CD4-positive, alpha-beta T cell treated with Interleukin-4 for 4 hours (primary cell): ENCODE data around the gene FNIP2.

Source experiments
- DNase-seq: peaks from one replicate; pipeline ENCODE4 v3.0.0-alpha.2; 2020

Gene FNIP2

DNA sequence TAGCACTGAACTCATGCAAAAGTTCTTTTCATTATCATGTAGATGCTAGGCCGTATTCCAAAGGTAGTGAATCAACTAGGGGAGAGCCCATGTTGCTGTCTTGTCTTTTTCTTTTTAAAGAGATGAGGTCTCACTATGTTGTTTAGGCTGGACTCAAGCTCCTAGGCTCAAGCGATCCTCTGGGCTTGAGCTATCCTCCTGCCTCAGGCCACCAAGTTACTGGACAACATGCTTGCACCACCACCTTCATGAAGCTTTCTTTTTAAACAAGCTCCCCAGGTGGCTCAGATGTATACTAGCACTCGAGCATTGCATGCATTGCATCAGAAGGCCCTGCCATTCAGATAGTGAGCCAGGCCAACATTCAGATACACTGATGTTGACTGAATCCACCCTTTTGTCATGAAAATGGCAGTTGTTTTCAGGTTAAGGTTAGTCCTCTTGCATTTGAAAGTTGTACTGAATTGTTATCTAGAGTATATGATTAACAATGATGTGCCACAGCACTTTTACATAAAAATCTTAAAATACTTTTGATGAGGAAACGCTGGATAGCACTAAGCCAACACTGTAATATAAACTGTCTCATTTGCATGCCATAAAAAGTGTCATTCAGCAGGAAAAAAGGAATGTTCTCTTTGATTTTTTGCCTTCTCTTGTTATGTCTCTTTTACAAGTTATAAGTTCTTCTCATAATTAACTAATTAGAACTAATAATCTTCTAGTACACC, 76.7 kb downstream of the FNIP2 start:
- DNase-seq: no peak

- no peak for DNase-seq
Measured at GRCh38 chr4:158847535-158847934, 78.7 kb downstream of the FNIP2 start.

GRCh38 chr4:158849681-158850080, 80.9 kb downstream of the FNIP2 start:
- DNase-seq: no peak

- DNase-seq: no peak
Measured at GRCh38 chr4:158850371-158850770, 81.5 kb downstream of the FNIP2 start.

GRCh38 chr4:158850800-158851644, 82.2 kb downstream of the FNIP2 start:
- peak; percentile 46 for DNase-seq

GRCh38 chr4:158854236-158854635, 85.4 kb downstream of the FNIP2 start:
- no peak for DNase-seq

- DNase-seq: peak; percentile 38
Measured at GRCh38 chr4:158856852-158857251, 88.0 kb downstream of the FNIP2 start.

DNA sequence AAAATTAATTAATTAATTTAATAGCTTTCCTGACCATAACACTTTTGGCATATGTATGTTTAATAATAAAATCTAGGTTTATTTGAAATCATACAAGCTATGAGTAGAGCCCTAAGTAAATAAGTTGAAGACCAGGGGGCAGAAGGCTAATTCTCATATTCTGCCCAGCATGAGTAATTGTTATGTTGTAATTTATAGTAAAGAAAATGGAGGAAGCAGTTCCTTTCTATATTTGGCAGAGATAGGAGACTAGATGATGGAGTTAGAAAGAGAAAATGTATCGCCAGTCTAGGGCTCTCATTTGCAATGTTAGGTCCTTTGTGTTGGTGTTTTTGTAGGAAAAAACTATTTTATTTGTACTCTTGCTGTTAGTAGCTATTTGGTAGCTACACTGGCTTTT, 89.1 kb downstream of the FNIP2 start:
- DNase-seq: no peak

DNA sequence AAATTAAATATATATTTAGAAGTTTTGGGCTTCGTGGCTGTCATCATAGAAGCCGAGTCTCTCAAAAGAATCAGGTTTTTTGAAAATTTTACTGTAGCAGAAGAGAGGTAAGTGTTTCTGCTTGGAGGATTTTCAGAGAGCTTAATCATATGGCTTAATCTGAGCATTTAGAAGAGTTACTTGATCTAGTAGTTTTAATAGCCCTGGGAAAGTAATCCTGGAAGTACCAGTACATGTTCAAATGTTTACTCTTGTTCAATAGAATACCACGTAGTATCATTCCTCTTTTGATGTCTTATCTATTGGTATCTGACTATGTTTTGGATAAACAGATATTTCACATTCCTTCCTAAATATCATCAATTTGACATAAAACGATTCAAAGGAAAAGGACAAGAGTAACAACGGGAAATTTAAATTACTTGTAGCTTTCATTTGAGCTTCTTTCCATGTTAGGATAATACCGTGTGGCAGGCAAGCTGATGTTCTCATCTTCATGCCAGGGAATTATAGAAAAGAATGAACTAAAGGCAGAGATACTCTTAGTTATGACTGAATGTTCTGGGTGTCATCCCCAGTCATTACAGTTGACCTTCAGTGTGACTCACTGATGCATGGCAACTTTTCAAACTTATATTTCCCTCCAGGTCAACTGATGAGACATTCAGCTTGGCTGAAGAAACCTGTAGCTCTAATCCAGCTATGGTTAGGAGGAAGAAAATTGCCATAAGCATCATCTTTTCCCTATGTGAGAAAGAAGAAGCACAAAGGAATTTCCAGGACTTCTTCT, 89.8 kb downstream of the FNIP2 start:
- no peak for DNase-seq

GRCh38 chr4:158859661-158860060, 90.8 kb downstream of the FNIP2 start:
- DNase-seq: no peak

DNA sequence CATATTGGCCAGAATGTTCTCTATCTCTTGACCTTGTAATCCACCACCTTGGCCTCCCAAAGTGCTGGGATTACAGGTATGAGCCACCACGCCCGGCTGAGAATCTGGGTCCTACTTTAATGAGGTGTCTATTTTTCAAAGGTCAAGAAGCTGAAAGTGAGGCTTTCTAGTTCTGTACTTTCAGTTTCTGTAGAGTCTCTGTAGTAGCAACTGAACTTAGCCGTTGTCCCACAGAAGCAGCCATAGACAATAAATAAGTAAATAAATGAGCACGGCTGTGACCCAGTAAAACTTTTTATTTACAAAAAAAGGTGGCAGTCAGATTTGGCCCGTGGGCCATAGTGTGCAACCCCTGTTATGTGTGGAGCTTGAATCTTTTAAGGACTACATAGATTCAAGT, 92.0 kb downstream of the FNIP2 start:
- DNase-seq: no peak

DNA sequence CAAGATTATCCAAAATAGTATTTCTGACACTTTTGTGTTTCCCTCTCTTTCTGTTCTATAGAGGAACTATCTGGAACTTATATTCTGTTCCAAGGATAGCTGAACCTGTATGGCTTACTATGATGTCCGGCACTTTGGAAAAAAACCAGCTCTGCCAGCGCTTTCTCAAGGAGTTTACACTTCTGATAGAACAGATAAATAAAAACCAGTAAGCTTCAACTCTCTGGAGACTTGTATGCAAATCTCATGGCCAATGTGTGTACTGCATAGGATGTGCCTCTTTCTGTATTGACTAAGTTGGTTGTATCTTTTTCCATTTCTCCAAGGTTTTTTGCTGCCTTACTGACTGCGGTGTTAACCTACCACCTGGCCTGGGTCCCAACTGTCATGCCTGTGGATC, 92.5 kb downstream of the FNIP2 start:
- DNase-seq: no peak

DNA sequence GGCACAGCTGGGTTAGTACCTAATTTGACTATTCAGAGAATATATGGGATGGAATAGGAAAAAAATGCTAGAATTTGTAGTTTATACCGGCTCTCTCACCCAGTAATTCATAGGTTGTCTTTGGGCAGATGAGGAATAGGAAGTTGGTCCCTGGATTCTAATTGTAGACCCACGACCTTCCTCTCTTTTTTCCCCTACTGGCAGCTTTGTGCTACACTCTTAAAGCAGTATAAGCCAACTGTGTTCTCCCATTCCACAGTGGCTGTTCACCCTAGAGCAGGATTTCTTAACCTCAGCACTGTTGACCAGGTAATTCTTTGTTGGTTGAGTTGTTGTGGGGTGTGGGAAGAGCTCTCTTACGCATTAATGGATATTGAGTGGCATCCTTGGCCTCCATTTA, 92.9 kb downstream of the FNIP2 start:
- DNase-seq: no peak

- no peak for DNase-seq
Measured at GRCh38 chr4:158863296-158863695, 94.5 kb downstream of the FNIP2 start.

GRCh38 chr4:158865520-158866177, 96.8 kb downstream of the FNIP2 start:
- DNase-seq: no peak

- no peak for DNase-seq
Measured at GRCh38 chr4:158869001-158869400, 100.2 kb downstream of the FNIP2 start.

- no peak for DNase-seq
Measured at GRCh38 chr4:158869761-158870160, 100.9 kb downstream of the FNIP2 start.

DNA sequence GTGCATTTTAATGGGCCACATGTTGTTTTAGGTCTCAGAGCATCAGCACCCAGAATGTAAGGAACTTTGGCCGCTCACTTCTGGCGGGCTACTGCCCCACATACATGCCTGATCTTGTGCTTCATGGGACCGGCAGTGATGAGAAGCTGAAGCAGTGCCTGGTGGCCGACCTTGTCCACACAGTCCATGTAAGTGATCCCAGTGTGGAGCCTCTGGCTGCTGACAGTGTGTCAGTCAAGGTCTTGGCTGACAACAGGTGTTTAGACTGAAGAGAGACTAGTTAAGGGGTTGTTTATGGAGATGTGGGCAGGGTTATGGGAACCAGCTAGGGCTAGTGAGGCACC, 101.4 kb downstream of the FNIP2 start:
- no peak for DNase-seq

DNA sequence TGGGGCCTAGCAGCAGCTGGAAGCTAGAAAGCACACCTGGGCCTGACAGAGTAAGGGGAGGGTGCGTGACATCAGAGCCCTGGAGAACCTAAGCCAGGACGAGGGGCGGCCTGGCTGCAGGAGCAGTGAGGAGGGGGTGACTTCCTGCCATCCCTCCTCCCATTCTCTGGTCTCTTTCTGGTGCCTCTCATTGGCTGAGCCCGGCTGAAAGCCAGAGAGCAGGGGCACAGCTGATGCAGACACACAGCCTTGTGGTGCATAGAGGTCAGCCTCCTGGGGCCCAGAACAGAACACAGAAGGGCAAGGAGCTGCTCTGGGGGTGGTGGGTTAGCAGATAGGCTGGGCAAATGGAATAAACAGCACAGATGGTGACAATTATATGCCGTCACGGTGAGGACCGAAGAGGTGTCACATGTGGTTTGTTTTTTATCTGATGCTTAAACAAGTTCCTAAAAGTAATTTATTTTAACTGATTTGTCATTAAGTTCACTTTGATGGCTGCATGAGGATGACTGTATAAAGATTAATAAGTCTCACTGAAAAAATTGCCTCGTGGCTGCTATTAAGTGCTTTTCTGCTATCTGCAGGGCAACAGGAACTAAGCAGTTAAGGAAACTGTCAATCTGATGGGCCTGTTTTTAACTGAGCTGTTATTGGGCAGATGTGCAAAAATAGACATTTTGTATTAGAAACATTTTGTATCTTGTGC, 102.0 kb downstream of the FNIP2 start:
- no peak for DNase-seq

- DNase-seq: no peak
Measured at GRCh38 chr4:158871335-158871724, 102.5 kb downstream of the FNIP2 start.

GRCh38 chr4:158873795-158874401, 105.1 kb downstream of the FNIP2 start:
- DNase-seq: peak; percentile 24

DNA sequence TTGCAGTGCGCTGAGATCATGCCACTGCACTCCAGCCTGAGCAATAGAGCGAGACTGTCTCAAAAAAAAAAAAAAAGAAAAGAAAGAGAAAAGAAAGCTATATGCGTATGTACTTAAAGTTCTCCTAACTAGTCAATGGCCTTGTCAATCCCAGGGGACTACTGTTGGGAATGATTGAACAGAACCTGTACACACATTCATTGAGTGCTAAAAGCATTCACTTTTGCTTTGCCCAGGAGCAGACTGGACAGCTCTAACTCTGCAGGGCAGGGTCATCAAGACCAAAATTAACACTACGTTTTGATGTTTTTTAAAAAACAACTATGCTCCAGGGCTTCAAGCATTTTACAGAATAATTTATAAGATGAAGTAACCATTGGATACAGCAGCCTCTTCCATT, 106.2 kb downstream of the FNIP2 start:
- DNase-seq: no peak
